GM13976 (cell line): Measurements from ENCODE around the gene SLC35A2.
"Not testable (repeated sequence)": the region's sequence is repeated elsewhere in the genome, so short reads cannot be mapped to it uniquely, and the experiment has no call there.

Experiments used
- DNase-seq: peaks from one replicate; pipeline ENCODE4 v3.0.0; 2012; ENCODE audit warnings: low spot score
- CTCF ChIP-seq: IDR thresholded peaks from 2 replicates; pipeline ENCODE4 v1.5.1; 2012; ENCODE audit warnings: borderline replicate concordance, mild to moderate bottlenecking; ENCODE audit not compliant: insufficient read depth; ENCODE audit errors: extremely low read depth, missing control alignments, control extremely low read depth
- in situ Hi-C: fragments of 300-500 bp; cut with MboI; formaldehyde crosslinking; loops from one replicate; pipeline ENCODE4 v1.12.0; 2022; ENCODE audit warnings: low sequenced_read_pairs, mixed read lengths, inconsistent platforms; ENCODE audit not compliant: unreplicated experiment

Gene SLC35A2

GRCh38 chrX:48890934-48891401, 20.5 kb downstream of the SLC35A2 start:
- TF ChIP-seq CTCF: no peak
- in situ Hi-C loops: no loop called here
- DNase-seq: peak; percentile 41

GRCh38 chrX:48890296-48890925, 21.0 kb downstream of the SLC35A2 start:
- TF ChIP-seq CTCF: no peak
- in situ Hi-C loops: no loop called here
- DNase-seq: peak; percentile 38

- DNase-seq, in situ Hi-C loops: not testable (repeated sequence)
Measured at GRCh38 chrX:48886586-48886985, 24.9 kb downstream of the SLC35A2 start.

- DNase-seq: no peak
- in situ Hi-C loops: no loop called here
- no peak for TF ChIP-seq CTCF
Measured at GRCh38 chrX:48883729-48884128, 27.7 kb downstream of the SLC35A2 start.

GRCh38 chrX:48876944-48877343, 34.5 kb downstream of the SLC35A2 start:
- DNase-seq, in situ Hi-C loops: not testable (repeated sequence)

- DNase-seq, in situ Hi-C loops: not testable (repeated sequence)
Measured at GRCh38 chrX:48872017-48872416, 39.4 kb downstream of the SLC35A2 start.

- TF ChIP-seq CTCF: no peak
- in situ Hi-C loops: no loop called here
- no peak for DNase-seq
Measured at GRCh38 chrX:48864210-48864609, 47.2 kb downstream of the SLC35A2 start.

- no peak for TF ChIP-seq CTCF
- in situ Hi-C loops: no loop called here
- DNase-seq: no peak
Measured at GRCh38 chrX:48854898-48855297, 56.5 kb downstream of the SLC35A2 start.

GRCh38 chrX:48854121-48854804, 57.2 kb downstream of the SLC35A2 start:
- in situ Hi-C loops: not testable (repeated sequence)

GRCh38 chrX:48853494-48853893, 58.0 kb downstream of the SLC35A2 start:
- DNase-seq, in situ Hi-C loops: not testable (repeated sequence)

More at GRCh38 chrX:48854121-48854804, 57.2 kb downstream of the SLC35A2 start:
- DNase-seq: not testable (repeated sequence)
